Fibroblast of skin of left biceps (primary cell): Measurements from ENCODE around the gene RRH.

ENCODE experiments used
- DNase-seq, 2 experiments: peaks; one replicate each; pipeline ENCODE4 v3.0.0-alpha.2; 2013; ENCODE audit warnings: low read depth in 2 of 2

RRH gene

DNA sequence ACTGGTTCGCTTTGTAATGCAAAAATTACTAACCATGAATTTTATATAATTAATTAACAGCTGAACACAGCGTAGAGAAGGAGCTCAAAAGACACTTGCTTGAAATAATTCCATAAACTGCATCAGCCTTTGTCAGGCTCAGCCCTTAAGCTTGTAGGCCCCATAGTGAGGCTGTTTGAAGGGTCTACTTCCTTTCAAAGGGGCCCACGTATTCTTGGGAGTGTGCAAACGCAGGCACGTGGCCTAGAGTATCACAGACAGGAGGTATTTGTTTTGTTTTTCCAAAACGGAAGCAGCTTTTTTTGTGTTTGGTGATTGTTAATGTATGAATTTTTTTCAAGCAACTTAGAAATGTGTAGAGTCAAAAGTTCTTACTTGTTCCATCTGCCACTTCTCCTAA is 59.3 kb downstream of the RRH start:
- no peak for DNase-seq

GRCh38 chr4:109890076-109890475 is 62.3 kb downstream of the RRH start:
- no peak for DNase-seq
